K562 (cell line): ENCODE data around the gene TMEM164.

ENCODE experiments used
- POLR2AphosphoS5 ChIP-seq: IDR thresholded peaks from 2 replicates; pipeline ENCODE4 v1.6.1; 2011; ENCODE audit warnings: mild to moderate bottlenecking, low read depth, low read length, moderate library complexity; ENCODE audit not compliant: control insufficient read depth, insufficient read depth
- YY1 ChIP-seq, 3 experiments: IDR thresholded peaks; 2 replicates each; pipeline ENCODE4 v1.6.1; 2011; ENCODE audit warnings: low read length in 2 of 3, mild to moderate bottlenecking in 2 of 3, moderate library complexity in 2 of 3, borderline replicate concordance in 1 of 3, control low read depth in 1 of 3, low read depth in 1 of 3; ENCODE audit not compliant: insufficient read depth in 3 of 3, insufficient replicate concordance in 2 of 3, control insufficient read depth in 1 of 3, insufficient read length in 1 of 3; ENCODE audit errors: extremely low read depth in 1 of 3
- ZNF282 ChIP-seq: sonication (generic); formaldehyde crosslinking; IDR thresholded peaks from 2 replicates; pipeline ENCODE4 v1.8.1; 2023; ENCODE audit warnings: missing genetic modification reagents
- TF ChIP-seq, protein P1 (sequence below), 3 experiments: IDR thresholded peaks in 2 of 3; conservative IDR thresholded peaks in 1 of 3; 2 replicates each; pipeline ENCODE4 v1.5.1; 2011 to 2012; ENCODE audit warnings: low read length in 3 of 3, mild to moderate bottlenecking in 3 of 3, control low read depth in 2 of 3, improper control_type of control experiment in 1 of 3, inconsistent platforms in 1 of 3, low read depth in 1 of 3, mixed read lengths in 1 of 3, moderate library complexity in 1 of 3; ENCODE audit not compliant: insufficient read depth in 2 of 3
- TF ChIP-seq, protein P2 (sequence below): fragments of 250-450 bp; sonication (Bioruptor Pico); IDR thresholded peaks from 2 replicates; pipeline ENCODE4 v1.4.0; 2020; ENCODE audit warnings: borderline replicate concordance

DNA sequence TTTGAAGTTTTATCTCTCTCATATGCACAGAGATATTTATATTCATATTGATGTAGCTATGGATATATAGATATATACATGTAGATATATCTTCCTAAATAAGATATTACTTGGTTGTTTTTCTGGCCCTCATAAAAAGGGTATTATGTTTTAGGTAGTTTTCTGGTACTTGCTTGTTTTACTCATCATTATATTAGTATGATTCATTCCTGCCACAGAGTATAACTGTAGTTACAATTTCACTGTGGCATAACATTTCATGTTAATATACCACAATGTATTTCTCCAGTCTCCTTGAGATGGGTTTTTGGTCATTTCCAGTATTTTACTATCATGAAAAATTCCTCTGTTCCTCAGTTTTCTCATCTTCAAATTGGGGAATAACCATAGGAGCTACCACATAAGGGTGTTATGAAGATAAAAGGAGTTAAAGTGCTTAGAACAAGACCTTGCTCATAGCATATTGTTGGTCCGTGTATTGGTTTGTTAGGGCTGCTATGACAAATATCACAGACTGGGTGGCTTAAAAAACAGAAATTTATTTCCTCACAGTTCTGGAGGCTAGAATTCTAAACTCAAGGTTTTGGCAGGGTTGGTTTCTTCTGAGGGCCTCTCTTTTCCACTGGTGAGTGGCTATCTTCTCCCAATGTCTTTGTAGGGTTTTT is 129.7 kb downstream of the TMEM164 start:
- TF ChIP-seq ZNF282 = no peak
- TF ChIP-seq, protein P1, sequence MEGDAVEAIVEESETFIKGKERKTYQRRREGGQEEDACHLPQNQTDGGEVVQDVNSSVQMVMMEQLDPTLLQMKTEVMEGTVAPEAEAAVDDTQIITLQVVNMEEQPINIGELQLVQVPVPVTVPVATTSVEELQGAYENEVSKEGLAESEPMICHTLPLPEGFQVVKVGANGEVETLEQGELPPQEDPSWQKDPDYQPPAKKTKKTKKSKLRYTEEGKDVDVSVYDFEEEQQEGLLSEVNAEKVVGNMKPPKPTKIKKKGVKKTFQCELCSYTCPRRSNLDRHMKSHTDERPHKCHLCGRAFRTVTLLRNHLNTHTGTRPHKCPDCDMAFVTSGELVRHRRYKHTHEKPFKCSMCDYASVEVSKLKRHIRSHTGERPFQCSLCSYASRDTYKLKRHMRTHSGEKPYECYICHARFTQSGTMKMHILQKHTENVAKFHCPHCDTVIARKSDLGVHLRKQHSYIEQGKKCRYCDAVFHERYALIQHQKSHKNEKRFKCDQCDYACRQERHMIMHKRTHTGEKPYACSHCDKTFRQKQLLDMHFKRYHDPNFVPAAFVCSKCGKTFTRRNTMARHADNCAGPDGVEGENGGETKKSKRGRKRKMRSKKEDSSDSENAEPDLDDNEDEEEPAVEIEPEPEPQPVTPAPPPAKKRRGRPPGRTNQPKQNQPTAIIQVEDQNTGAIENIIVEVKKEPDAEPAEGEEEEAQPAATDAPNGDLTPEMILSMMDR (IDR thresholded peaks at IDR 0.05 in 2 of 3, conservative IDR thresholded peaks at IDR 0.05 in 1 of 3; ENCODE audit: insufficient read depth in 2 of 3, low read depth in 1 of 3, low read length in 3 of 3) = no peak
- no peak for TF ChIP-seq POLR2AphosphoS5
- TF ChIP-seq, protein P2, sequence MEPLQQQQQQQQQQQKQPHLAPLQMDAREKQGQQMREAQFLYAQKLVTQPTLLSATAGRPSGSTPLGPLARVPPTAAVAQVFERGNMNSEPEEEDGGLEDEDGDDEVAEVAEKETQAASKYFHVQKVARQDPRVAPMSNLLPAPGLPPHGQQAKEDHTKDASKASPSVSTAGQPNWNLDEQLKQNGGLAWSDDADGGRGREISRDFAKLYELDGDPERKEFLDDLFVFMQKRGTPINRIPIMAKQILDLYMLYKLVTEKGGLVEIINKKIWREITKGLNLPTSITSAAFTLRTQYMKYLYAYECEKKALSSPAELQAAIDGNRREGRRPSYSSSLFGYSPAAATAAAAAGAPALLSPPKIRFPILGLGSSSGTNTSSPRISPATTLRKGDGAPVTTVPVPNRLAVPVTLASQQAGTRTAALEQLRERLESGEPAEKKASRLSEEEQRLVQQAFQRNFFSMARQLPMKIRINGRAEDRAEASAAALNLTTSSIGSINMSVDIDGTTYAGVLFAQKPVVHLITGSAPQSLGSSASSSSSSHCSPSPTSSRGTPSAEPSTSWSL = no peak
- TF ChIP-seq YY1 (IDR thresholded peaks at IDR 0.05; ENCODE audit: borderline replicate concordance in 1 of 3, control insufficient read depth in 1 of 3, extremely low read depth in 1 of 3, insufficient read depth in 3 of 3, insufficient read length in 1 of 3, insufficient replicate concordance in 2 of 3, low read depth in 1 of 3, low read length in 2 of 3) = no peak
